HG02588 (cell line): ENCODE data around the gene BPIFB1.

Source experiments
- ATAC-seq: cut with Tn5 transposase; IDR thresholded peaks from one replicate; pipeline ENCODE4 v1.9.1; 2021; ENCODE audit warnings: mild to moderate bottlenecking, moderate library complexity; ENCODE audit not compliant: unreplicated experiment

Gene BPIFB1, protein sequence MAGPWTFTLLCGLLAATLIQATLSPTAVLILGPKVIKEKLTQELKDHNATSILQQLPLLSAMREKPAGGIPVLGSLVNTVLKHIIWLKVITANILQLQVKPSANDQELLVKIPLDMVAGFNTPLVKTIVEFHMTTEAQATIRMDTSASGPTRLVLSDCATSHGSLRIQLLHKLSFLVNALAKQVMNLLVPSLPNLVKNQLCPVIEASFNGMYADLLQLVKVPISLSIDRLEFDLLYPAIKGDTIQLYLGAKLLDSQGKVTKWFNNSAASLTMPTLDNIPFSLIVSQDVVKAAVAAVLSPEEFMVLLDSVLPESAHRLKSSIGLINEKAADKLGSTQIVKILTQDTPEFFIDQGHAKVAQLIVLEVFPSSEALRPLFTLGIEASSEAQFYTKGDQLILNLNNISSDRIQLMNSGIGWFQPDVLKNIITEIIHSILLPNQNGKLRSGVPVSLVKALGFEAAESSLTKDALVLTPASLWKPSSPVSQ

GRCh38 chr20:33282991-33283555 lies at the start of gene BPIFB1:
Gene BPIFB1 (plus strand): TSS chr20:33283214. CDS start chr20:33286074, 2,860 bp downstream.
- ATAC-seq: no peak

- no peak for ATAC-seq
These were observed 49.0 kb upstream of the BPIFB1 start for GRCh38 chr20:33234050-33234449.

- ATAC-seq: no peak
These were observed 47.3 kb upstream of the BPIFB1 start, which contains the start of gene BPIFA1 for GRCh38 chr20:33235696-33236095. Gene BPIFA1 (plus strand): TSS chr20:33235996. CDS start chr20:33237712, 1,716 bp downstream.

DNA sequence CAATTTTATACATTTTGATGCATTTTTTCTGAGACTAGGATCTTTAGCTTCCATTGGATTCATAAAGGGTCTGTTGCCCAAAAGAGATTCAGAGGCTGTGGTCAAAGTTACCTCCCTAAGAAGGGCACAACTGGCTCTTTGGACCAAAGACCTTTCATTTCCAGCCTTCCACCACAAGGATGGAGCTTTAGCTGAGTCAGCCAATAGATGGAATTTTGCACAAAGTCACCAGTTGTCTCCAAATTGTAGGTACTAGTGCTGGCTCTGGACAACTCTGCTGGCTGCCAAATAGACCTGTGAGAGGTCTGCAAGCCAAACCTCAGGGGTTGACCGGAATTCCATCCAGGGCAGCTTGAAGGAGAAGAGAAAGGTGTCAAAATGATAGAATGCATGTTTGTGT lies 46.7 kb upstream of the BPIFB1 start:
- no peak for ATAC-seq

GRCh38 chr20:33237989-33238388 lies 45.0 kb upstream of the BPIFB1 start:
- ATAC-seq: no peak

GRCh38 chr20:33239418-33239817 lies 43.6 kb upstream of the BPIFB1 start:
- no peak for ATAC-seq

- no peak for ATAC-seq
These were observed 42.9 kb upstream of the BPIFB1 start for GRCh38 chr20:33239979-33240736.

- ATAC-seq: no peak
These were observed 42.1 kb upstream of the BPIFB1 start for GRCh38 chr20:33240923-33241322.

GRCh38 chr20:33242319-33243100 lies 40.5 kb upstream of the BPIFB1 start:
- ATAC-seq: no peak

- no peak for ATAC-seq
These were observed 36.9 kb upstream of the BPIFB1 start for GRCh38 chr20:33246077-33246476.

- no peak for ATAC-seq
These were observed 33.6 kb upstream of the BPIFB1 start for GRCh38 chr20:33249456-33249855.

- no peak for ATAC-seq
These were observed 32.3 kb upstream of the BPIFB1 start for GRCh38 chr20:33250666-33251065.

DNA sequence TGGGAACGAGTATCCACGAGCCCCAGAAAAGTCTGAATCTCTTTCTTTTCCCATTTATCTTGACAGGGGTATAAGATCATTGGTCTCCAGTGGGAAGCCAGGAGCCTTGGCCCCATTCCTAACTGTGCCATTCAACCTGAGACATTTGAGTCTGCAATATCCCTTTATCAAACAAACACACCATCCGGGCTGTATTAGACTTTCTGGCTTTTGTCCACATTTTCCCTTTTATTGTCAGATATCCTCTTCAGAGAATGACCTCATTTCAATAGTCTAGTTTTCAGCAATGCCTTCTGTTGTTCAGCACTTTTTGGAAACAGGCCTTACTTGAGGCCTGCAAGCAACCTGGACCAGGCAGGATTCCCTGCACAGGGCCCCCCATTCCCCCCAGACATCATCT lies 31.5 kb upstream of the BPIFB1 start:
- no peak for ATAC-seq

DNA sequence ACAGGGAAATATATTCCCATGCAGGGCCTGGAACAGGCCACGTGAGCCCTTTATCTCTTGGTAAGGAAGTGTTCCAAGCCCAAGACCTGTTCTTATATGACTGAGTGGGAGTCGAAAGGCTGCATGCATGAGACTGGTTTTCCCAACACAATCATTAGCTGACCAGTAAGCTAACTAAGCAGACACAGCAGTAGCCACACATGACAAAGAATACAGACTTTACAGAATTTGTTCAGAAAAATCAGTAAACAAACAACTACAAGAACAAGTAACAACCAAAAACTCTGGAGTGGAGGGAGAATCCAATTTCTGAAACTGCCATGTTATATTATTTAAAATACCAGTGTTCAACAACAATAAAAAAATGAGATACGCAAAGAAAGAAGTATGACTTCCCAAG lies 30.6 kb upstream of the BPIFB1 start:
- ATAC-seq: no peak

- ATAC-seq: no peak
These were observed 28.0 kb upstream of the BPIFB1 start for GRCh38 chr20:33255005-33255404.

DNA sequence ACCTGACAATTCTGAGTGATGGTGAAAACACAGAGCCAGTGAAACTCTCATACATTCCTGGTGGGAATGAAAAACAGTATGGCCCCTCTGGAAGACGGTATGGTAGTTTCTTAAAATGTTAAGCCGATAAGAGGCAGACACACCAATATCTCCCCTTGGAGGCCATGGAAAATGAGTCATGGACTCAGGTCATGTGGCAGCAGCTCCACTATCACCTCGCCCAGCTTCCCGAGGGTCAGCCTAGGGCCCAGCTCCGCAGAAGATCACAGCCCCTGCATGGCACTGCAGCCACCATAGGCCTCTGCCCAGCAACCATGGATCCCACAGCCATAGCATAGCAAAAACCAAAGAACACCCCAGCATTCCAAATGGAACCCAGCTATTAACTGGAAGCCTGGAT lies 25.8 kb upstream of the BPIFB1 start:
- no peak for ATAC-seq

GRCh38 chr20:33259371-33259770 lies 23.6 kb upstream of the BPIFB1 start:
- ATAC-seq: no peak

DNA sequence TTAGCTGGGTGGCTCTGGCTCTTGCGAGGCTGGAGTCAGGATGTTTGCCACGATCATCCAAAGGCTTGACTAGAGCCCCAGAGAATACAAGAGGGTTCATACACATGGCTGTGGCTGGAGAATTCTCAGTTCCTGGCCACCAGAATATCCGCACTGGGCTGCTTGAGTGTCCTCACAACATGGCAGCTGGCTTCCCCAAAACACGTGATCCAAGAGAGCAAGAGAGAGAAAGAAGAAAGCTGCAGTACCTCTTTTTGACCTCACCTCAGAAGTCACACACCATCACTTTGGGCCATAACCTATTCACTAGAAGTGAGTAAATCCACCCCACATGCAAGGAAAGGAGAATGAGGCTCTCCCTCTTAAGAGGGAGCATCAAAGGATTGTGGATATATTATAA lies 21.5 kb upstream of the BPIFB1 start:
- no peak for ATAC-seq

- ATAC-seq: no peak
These were observed 20.4 kb upstream of the BPIFB1 start for GRCh38 chr20:33262658-33263065.

- ATAC-seq: no peak
These were observed 19.2 kb upstream of the BPIFB1 start for GRCh38 chr20:33263784-33264183.

DNA sequence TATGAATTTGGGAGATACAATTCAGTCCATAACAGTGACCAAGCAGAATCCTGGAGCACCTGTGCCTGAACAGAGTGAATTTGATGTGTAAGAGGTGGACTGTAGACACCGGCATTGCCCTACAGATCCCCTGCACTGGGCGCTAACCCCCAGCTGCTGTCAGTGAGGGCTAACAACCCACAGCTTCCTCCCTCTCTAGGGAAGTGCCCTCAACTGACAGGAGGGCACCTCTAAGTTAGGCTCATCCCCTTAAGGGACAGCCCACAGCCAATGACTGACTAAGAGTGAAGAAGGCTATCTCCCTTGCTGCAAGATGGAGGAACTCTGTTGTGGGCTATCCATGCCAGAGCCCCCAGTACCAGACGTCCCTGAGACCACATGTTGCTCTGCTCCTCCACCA lies 15.3 kb upstream of the BPIFB1 start:
- ATAC-seq: no peak
